GM23338 (cell line): ENCODE data around the gene TRABD. TPM values are rescaled to one million over a fixed set of nuclear protein-coding genes. Genes with fewer than 3 reads are reported as not detected.

Experiments used
- ATAC-seq: fragments of 200-7000 bp; cut with Tn5 transposase; 3 replicates; pipeline ENCODE4 v1.9.1; 2020
- DNase-seq: peaks from one replicate; pipeline ENCODE4 v3.0.0-alpha.2; 2015; ENCODE audit warnings: low spot score
- H2AFZ ChIP-seq: fragments of 200-600 bp; sonication (generic); 2 replicates; pipeline ENCODE4 v1.8.0; 2016; ENCODE audit warnings: antibody characterized with exemption, mild to moderate bottlenecking, moderate library complexity
- H3F3A ChIP-seq: fragments of 200-600 bp; sonication (generic); replicated peaks from 2 replicates; pipeline ENCODE4 v1.8.0; 2017; ENCODE audit warnings: antibody characterized with exemption, mixed run types, low read depth
- H3K27ac ChIP-seq: fragments of 200-600 bp; sonication (generic); 2 replicates; pipeline ENCODE4 v1.6.1; 2016; ENCODE audit warnings: low read depth
- H3K27me3 ChIP-seq: fragments of 200-600 bp; sonication (generic); 2 replicates; pipeline ENCODE4 v1.8.0; 2016; ENCODE audit warnings: mild to moderate bottlenecking, mixed run types, moderate library complexity; ENCODE audit not compliant: insufficient read depth
- H3K36me3 ChIP-seq: fragments of 200-600 bp; sonication (generic); 2 replicates; pipeline ENCODE4 v1.8.0; 2016; ENCODE audit warnings: mild to moderate bottlenecking; ENCODE audit not compliant: insufficient read depth
- H3K4me1 ChIP-seq: fragments of 200-600 bp; sonication (generic); 2 replicates; pipeline ENCODE4 v1.8.0; 2016; ENCODE audit warnings: mild to moderate bottlenecking, moderate library complexity; ENCODE audit not compliant: insufficient read depth
- H3K4me2 ChIP-seq: fragments of 200-600 bp; sonication (generic); 2 replicates; pipeline ENCODE4 v1.7.1; 2017; ENCODE audit warnings: mixed run types
- H3K4me3 ChIP-seq: fragments of 200-600 bp; sonication (generic); 2 replicates; pipeline ENCODE4 v1.6.1; 2016; ENCODE audit warnings: mixed run types
- H3K79me2 ChIP-seq: fragments of 200-600 bp; sonication (generic); replicated peaks from 2 replicates; pipeline ENCODE4 v1.8.0; 2017; ENCODE audit warnings: mild to moderate bottlenecking; ENCODE audit not compliant: insufficient read depth
- H3K9me2 ChIP-seq: fragments of 200-600 bp; sonication (generic); 2 replicates; pipeline ENCODE4 v1.8.0; 2017; ENCODE audit not compliant: insufficient read depth
- H4K20me1 ChIP-seq: fragments of 200-600 bp; sonication (generic); replicated peaks from 2 replicates; pipeline ENCODE4 v1.8.0; 2017; ENCODE audit warnings: mild to moderate bottlenecking; ENCODE audit not compliant: insufficient read depth
- H3K27ac Mint-ChIP-seq: 2 replicates; pipeline ENCODE4 v1.8.0; 2020; ENCODE audit warnings: inconsistent platforms, mild to moderate bottlenecking, moderate library complexity, mixed read lengths
- H3K27me3 Mint-ChIP-seq: 3 replicates; pipeline ENCODE4 v1.8.0; 2022; ENCODE audit warnings: low read depth, mild to moderate bottlenecking, moderate library complexity, mixed read lengths, inconsistent platforms; ENCODE audit not compliant: insufficient read depth, poor library complexity
- H3K36me3 Mint-ChIP-seq: 3 replicates; pipeline ENCODE4 v1.8.0; 2021; ENCODE audit warnings: low read depth, mild to moderate bottlenecking, inconsistent platforms, moderate library complexity, mixed read lengths
- H3K4me1 Mint-ChIP-seq: 3 replicates; pipeline ENCODE4 v1.8.0; 2020; ENCODE audit warnings: mild to moderate bottlenecking, inconsistent platforms, mixed read lengths
- H3K4me3 Mint-ChIP-seq: 3 replicates; pipeline ENCODE4 v1.8.0; 2021; ENCODE audit warnings: moderate library complexity, mild to moderate bottlenecking, inconsistent platforms, mixed read lengths
- H3K9me3 Mint-ChIP-seq: 3 replicates; pipeline ENCODE4 v1.8.0; 2020; ENCODE audit warnings: moderate library complexity, mild to moderate bottlenecking, inconsistent platforms, mixed read lengths
- CREB1 ChIP-seq: fragments of 250-450 bp; sonication (Bioruptor Pico); IDR thresholded peaks from 2 replicates; pipeline ENCODE4 v1.5.0; 2020; ENCODE audit warnings: low read depth, mild to moderate bottlenecking, moderate library complexity
- EZH2 ChIP-seq: fragments of 200-600 bp; sonication (generic); IDR thresholded peaks from one replicate; pipeline ENCODE4 v1.8.0; 2017; ENCODE audit warnings: antibody characterized with exemption, mild to moderate bottlenecking, low read depth; ENCODE audit not compliant: unreplicated experiment
- EZH2phosphoT487 ChIP-seq: fragments of 200-600 bp; sonication (generic); IDR thresholded peaks from one replicate; pipeline ENCODE4 v1.8.1; 2018; ENCODE audit warnings: antibody characterized with exemption; ENCODE audit not compliant: unreplicated experiment
- JUNB ChIP-seq: IDR thresholded peaks from one replicate; pipeline ENCODE4 v1.6.1; 2016; ENCODE audit warnings: antibody characterized with exemption; ENCODE audit not compliant: unreplicated experiment
- NANOG ChIP-seq: IDR thresholded peaks from 2 replicates; pipeline ENCODE4 v1.6.1; 2016; ENCODE audit warnings: antibody characterized with exemption, borderline replicate concordance
- POLR2AphosphoS5 ChIP-seq: IDR thresholded peaks from 2 replicates; pipeline ENCODE4 v1.6.1; 2016; ENCODE audit warnings: antibody characterized with exemption, low read depth
- STAT1 ChIP-seq: IDR thresholded peaks from one replicate; pipeline ENCODE4 v1.6.1; 2016; ENCODE audit warnings: antibody characterized with exemption; ENCODE audit not compliant: unreplicated experiment
- ZNF114 ChIP-seq: fragments of 250-450 bp; sonication (Bioruptor Pico); IDR thresholded peaks from 2 replicates; pipeline ENCODE4 v1.5.0; 2020; ENCODE audit warnings: mild to moderate bottlenecking, moderate library complexity
- ZNF331 ChIP-seq: fragments of 250-450 bp; sonication (Bioruptor Pico); IDR thresholded peaks from 2 replicates; pipeline ENCODE4 v1.5.0; 2020; ENCODE audit warnings: low read depth, mild to moderate bottlenecking, moderate library complexity
- polyA plus RNA-seq: library from polyadenylated mRNA; unstranded; fragments of >200 nt; fragmentation: Nextera tagmentation; extraction: Ambion mirVana; gene quantifications from 2 replicates; pipeline ENCODE4 v1.2.1, GENCODE V29; 2016
- total RNA-seq: library from RNA; depleted of rRNA; stranded (reverse); fragments of >200 nt; shearing (Covaris generic); gene quantifications from 2 replicates; pipeline ENCODE4 v1.2.3, GENCODE V29; 2014
- TF ChIP-seq, protein P1 (sequence below): fragments of 250-450 bp; sonication (Bioruptor Pico); IDR thresholded peaks from 2 replicates; pipeline ENCODE4 v1.5.0; 2020; ENCODE audit warnings: mild to moderate bottlenecking, moderate library complexity
- TF ChIP-seq, protein P2 (sequence below): IDR thresholded peaks from 2 replicates; pipeline ENCODE4 v1.6.1; 2016; ENCODE audit warnings: antibody characterized with exemption
- TF ChIP-seq, protein P3 (sequence below), 2 experiments: fragments of 200-600 bp in 1 of 2; sonication (generic) in 1 of 2; conservative IDR thresholded peaks; 2 replicates each; pipeline versions ENCODE4 v1.5.1 to v1.6.1; 2016 to 2017; ENCODE audit warnings: antibody characterized with exemption in 2 of 2, low read depth in 2 of 2, mild to moderate bottlenecking in 2 of 2, moderate library complexity in 1 of 2
- TF ChIP-seq, protein P4 (sequence below): IDR thresholded peaks from one replicate; pipeline ENCODE4 v1.6.1; 2018; ENCODE audit warnings: antibody characterized with exemption; ENCODE audit not compliant: unreplicated experiment

The TRABD gene
- total and polyA plus RNA-seq, 2 experiments from 2014 or later: 44.1 to 66.1 TPM

DNA sequence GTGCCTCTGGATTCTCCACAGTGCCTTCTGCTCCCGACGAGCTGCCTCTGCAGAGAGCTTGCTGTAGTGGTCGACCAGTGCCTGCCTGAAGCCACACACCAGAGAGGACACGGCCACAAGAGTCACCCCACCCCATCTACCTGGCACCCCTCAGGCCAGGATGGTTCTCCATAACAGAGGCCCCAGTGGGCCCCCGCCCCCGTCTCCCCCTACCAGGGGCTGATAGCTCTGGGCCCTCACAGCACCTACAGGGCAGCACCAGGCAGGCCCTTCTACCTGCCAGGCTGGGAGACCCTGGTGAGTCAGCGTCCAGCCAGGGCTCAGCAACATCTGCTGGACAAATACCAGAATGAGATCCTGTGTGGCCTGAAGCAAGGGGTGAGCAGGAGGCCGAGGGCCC is 36.8 kb downstream of the TRABD start:
- Histone ChIP-seq H3K27me3 (no peaks in the 10 kb centered on the region), H3K4me2 (no peak overlapping the region), H3K27ac (no peak overlapping the region)

More for the DNA sequence above, 36.8 kb downstream of the TRABD start:
- no peak overlapping the region for H2AFZ ChIP-seq
- no peaks in the 10 kb centered on the region for H3K9me2 ChIP-seq
- peaks cover 5% of the 10 kb centered on the region; the same call in 1 of the 2 replicates for H4K20me1 ChIP-seq
- H3K4me3 ChIP-seq: no peak overlapping the region
- no peak for DNase-seq
- peaks cover 7% of the 10 kb centered on the region for H3K27me3 Mint-ChIP-seq
- H3K4me1 Mint-ChIP-seq: peaks cover 2% of the 10 kb centered on the region; the same call in 1 of the 3 replicates
- ATAC-seq: no peak
- H3K36me3 ChIP-seq: no peaks in the 10 kb centered on the region
- H3K9me3 Mint-ChIP-seq: no peaks in the 10 kb centered on the region
- no peaks in the 10 kb centered on the region for H3K79me2 ChIP-seq
- TF ChIP-seq ZNF114 (no peak), STAT1 (no peak), ZNF331 (CRISPR knock-in tag) (no peak), POLR2AphosphoS5 (no peak), CREB1 (no peak), NANOG (no peak), JUNB (no peak), EZH2phosphoT487 (no peak), EZH2 (no peak)
- TF ChIP-seq, protein P1, sequence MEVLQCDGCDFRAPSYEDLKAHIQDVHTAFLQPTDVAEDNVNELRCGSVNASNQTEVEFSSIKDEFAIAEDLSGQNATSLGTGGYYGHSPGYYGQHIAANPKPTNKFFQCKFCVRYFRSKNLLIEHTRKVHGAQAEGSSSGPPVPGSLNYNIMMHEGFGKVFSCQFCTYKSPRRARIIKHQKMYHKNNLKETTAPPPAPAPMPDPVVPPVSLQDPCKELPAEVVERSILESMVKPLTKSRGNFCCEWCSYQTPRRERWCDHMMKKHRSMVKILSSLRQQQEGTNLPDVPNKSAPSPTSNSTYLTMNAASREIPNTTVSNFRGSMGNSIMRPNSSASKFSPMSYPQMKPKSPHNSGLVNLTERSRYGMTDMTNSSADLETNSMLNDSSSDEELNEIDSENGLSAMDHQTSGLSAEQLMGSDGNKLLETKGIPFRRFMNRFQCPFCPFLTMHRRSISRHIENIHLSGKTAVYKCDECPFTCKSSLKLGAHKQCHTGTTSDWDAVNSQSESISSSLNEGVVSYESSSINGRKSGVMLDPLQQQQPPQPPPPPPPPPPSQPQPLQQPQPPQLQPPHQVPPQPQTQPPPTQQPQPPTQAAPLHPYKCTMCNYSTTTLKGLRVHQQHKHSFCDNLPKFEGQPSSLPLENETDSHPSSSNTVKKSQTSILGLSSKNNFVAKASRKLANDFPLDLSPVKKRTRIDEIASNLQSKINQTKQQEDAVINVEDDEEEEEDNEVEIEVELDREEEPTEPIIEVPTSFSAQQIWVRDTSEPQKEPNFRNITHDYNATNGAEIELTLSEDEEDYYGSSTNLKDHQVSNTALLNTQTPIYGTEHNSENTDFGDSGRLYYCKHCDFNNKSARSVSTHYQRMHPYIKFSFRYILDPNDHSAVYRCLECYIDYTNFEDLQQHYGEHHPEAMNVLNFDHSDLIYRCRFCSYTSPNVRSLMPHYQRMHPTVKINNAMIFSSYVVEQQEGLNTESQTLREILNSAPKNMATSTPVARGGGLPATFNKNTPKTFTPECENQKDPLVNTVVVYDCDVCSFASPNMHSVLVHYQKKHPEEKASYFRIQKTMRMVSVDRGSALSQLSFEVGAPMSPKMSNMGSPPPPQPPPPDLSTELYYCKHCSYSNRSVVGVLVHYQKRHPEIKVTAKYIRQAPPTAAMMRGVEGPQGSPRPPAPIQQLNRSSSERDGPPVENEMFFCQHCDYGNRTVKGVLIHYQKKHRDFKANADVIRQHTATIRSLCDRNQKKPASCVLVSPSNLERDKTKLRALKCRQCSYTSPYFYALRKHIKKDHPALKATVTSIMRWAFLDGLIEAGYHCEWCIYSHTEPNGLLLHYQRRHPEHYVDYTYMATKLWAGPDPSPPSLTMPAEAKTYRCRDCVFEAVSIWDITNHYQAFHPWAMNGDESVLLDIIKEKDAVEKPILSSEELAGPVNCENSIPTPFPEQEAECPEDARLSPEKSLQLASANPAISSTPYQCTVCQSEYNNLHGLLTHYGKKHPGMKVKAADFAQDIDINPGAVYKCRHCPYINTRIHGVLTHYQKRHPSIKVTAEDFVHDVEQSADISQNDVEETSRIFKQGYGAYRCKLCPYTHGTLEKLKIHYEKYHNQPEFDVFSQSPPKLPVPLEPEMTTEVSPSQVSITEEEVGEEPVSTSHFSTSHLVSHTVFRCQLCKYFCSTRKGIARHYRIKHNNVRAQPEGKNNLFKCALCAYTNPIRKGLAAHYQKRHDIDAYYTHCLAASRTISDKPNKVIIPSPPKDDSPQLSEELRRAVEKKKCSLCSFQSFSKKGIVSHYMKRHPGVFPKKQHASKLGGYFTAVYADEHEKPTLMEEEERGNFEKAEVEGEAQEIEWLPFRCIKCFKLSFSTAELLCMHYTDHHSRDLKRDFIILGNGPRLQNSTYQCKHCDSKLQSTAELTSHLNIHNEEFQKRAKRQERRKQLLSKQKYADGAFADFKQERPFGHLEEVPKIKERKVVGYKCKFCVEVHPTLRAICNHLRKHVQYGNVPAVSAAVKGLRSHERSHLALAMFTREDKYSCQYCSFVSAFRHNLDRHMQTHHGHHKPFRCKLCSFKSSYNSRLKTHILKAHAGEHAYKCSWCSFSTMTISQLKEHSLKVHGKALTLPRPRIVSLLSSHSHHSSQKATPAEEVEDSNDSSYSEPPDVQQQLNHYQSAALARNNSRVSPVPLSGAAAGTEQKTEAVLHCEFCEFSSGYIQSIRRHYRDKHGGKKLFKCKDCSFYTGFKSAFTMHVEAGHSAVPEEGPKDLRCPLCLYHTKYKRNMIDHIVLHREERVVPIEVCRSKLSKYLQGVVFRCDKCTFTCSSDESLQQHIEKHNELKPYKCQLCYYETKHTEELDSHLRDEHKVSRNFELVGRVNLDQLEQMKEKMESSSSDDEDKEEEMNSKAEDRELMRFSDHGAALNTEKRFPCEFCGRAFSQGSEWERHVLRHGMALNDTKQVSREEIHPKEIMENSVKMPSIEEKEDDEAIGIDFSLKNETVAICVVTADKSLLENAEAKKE: no peak
- TF ChIP-seq, protein P2, sequence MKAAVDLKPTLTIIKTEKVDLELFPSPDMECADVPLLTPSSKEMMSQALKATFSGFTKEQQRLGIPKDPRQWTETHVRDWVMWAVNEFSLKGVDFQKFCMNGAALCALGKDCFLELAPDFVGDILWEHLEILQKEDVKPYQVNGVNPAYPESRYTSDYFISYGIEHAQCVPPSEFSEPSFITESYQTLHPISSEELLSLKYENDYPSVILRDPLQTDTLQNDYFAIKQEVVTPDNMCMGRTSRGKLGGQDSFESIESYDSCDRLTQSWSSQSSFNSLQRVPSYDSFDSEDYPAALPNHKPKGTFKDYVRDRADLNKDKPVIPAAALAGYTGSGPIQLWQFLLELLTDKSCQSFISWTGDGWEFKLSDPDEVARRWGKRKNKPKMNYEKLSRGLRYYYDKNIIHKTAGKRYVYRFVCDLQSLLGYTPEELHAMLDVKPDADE: no peak
- TF ChIP-seq, protein P3, sequence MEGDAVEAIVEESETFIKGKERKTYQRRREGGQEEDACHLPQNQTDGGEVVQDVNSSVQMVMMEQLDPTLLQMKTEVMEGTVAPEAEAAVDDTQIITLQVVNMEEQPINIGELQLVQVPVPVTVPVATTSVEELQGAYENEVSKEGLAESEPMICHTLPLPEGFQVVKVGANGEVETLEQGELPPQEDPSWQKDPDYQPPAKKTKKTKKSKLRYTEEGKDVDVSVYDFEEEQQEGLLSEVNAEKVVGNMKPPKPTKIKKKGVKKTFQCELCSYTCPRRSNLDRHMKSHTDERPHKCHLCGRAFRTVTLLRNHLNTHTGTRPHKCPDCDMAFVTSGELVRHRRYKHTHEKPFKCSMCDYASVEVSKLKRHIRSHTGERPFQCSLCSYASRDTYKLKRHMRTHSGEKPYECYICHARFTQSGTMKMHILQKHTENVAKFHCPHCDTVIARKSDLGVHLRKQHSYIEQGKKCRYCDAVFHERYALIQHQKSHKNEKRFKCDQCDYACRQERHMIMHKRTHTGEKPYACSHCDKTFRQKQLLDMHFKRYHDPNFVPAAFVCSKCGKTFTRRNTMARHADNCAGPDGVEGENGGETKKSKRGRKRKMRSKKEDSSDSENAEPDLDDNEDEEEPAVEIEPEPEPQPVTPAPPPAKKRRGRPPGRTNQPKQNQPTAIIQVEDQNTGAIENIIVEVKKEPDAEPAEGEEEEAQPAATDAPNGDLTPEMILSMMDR (conservative IDR thresholded peaks at IDR 0.05; ENCODE audit: low read depth in 2 of 2): no peak
- TF ChIP-seq, protein P4, sequence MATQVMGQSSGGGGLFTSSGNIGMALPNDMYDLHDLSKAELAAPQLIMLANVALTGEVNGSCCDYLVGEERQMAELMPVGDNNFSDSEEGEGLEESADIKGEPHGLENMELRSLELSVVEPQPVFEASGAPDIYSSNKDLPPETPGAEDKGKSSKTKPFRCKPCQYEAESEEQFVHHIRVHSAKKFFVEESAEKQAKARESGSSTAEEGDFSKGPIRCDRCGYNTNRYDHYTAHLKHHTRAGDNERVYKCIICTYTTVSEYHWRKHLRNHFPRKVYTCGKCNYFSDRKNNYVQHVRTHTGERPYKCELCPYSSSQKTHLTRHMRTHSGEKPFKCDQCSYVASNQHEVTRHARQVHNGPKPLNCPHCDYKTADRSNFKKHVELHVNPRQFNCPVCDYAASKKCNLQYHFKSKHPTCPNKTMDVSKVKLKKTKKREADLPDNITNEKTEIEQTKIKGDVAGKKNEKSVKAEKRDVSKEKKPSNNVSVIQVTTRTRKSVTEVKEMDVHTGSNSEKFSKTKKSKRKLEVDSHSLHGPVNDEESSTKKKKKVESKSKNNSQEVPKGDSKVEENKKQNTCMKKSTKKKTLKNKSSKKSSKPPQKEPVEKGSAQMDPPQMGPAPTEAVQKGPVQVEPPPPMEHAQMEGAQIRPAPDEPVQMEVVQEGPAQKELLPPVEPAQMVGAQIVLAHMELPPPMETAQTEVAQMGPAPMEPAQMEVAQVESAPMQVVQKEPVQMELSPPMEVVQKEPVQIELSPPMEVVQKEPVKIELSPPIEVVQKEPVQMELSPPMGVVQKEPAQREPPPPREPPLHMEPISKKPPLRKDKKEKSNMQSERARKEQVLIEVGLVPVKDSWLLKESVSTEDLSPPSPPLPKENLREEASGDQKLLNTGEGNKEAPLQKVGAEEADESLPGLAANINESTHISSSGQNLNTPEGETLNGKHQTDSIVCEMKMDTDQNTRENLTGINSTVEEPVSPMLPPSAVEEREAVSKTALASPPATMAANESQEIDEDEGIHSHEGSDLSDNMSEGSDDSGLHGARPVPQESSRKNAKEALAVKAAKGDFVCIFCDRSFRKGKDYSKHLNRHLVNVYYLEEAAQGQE: no peak
- H3K27ac Mint-ChIP-seq: no peak overlapping the region
- peaks cover 49% of the 10 kb centered on the region for H3K36me3 Mint-ChIP-seq
- no peak overlapping the region for H3K4me3 Mint-ChIP-seq
- no peaks in the 10 kb centered on the region for H3F3A ChIP-seq
- H3K4me1 ChIP-seq: no peaks in the 10 kb centered on the region; the same call in 1 of the 2 replicates
